A673 (cell line): Measurements from ENCODE around the gene MRPS26. TPM values are rescaled to one million over a fixed set of nuclear protein-coding genes. Genes with fewer than 3 reads are reported as not detected.

Experiments used
- BruUV-seq: library from RNA; stranded (reverse); fragments of 400-500 nt; replicated peaks from 2 replicates; lab custom pipeline; 2021; lab: Mats Ljungman, UMichigan
- CTCF ChIA-PET: fragments of 300-600 bp; sonication (Branson Sonifier 250); formaldehyde crosslinking; loops from one replicate; lab custom pipeline; 2022; ENCODE audit warnings: antibody characterized with exemption; lab: Charles Lee
- POLR2A ChIA-PET: fragments of 300-600 bp; sonication (Branson Sonifier 250); formaldehyde crosslinking; loops from one replicate; lab custom pipeline; 2022; ENCODE audit warnings: antibody characterized with exemption; ENCODE audit not compliant: low non-redundant PET; lab: Charles Lee
- DNase-seq: peaks from one replicate; pipeline ENCODE4 v3.0.0-alpha.2; 2015; ENCODE audit warnings: low spot score
- H3K27ac ChIP-seq: fragments of 200-600 bp; sonication (generic); 2 replicates; pipeline ENCODE4 v1.5.1; 2016; ENCODE audit warnings: mixed run types, low read depth, mild to moderate bottlenecking, mixed read lengths, antibody characterized with exemption, low read length; ENCODE audit not compliant: poor library complexity, severe bottlenecking
- H3K27me3 ChIP-seq: fragments of 200-600 bp; sonication (generic); replicated peaks from 2 replicates; pipeline ENCODE4 v1.6.1; 2017; ENCODE audit warnings: mixed run types, low read depth, mild to moderate bottlenecking, mixed read lengths, antibody characterized with exemption, low read length; ENCODE audit not compliant: insufficient read depth, poor library complexity
- H3K36me3 ChIP-seq: fragments of 200-600 bp; sonication (generic); 2 replicates; pipeline ENCODE4 v1.6.1; 2016; ENCODE audit warnings: mixed run types, mild to moderate bottlenecking, mixed read lengths, antibody characterized with exemption, low read length; ENCODE audit not compliant: insufficient read depth, poor library complexity, severe bottlenecking
- H3K4me1 ChIP-seq: fragments of 200-600 bp; sonication (generic); 2 replicates; pipeline ENCODE4 v1.6.1; 2017; ENCODE audit warnings: mixed run types, mild to moderate bottlenecking, mixed read lengths, antibody characterized with exemption, low read length; ENCODE audit not compliant: insufficient read depth, poor library complexity, severe bottlenecking
- H3K4me3 ChIP-seq: fragments of 200-600 bp; sonication (generic); 2 replicates; pipeline ENCODE4 v1.5.1; 2016; ENCODE audit warnings: low read depth, mixed run types, mild to moderate bottlenecking, mixed read lengths, low read length; ENCODE audit not compliant: poor library complexity, severe bottlenecking
- H3K9me3 ChIP-seq: fragments of 200-600 bp; sonication (generic); 2 replicates; pipeline ENCODE4 v1.6.1; 2016; ENCODE audit warnings: mixed run types, low read depth, mild to moderate bottlenecking, mixed read lengths, antibody characterized with exemption, low read length; ENCODE audit not compliant: poor library complexity, severe bottlenecking
- CTCF ChIP-seq: fragments of 300-800, 200-600 bp; sonication (generic); conservative IDR thresholded peaks from 2 replicates; pipeline ENCODE4 v1.5.1; 2017; ENCODE audit warnings: low read depth, mild to moderate bottlenecking, antibody characterized with exemption, low read length, moderate library complexity, mixed read lengths
- EZH2 ChIP-seq: fragments of 200-600 bp; sonication (generic); IDR thresholded peaks from 2 replicates; pipeline ENCODE4 v1.6.1; 2017; ENCODE audit warnings: borderline replicate concordance, low read depth, mild to moderate bottlenecking, mixed read lengths, antibody characterized with exemption, low read length; ENCODE audit not compliant: poor library complexity, severe bottlenecking
- intact Hi-C: fragments of 100-400 bp; cut with micrococcal nuclease; formaldehyde crosslinking; loops from one replicate; pipeline ENCODE4 v1.10.0; 2022; ENCODE audit not compliant: unreplicated experiment
- total RNA-seq: library from RNA; stranded (reverse); gene quantifications from 2 replicates; pipeline ENCODE4 v1.2.3, GENCODE V29; 2021

The MRPS26 gene
- total RNA-seq, 1 experiment from 2014 or later: 73.4 TPM

GRCh38 chr20:3046677-3047462, 1.0 kb downstream of the MRPS26 start:
- POLR2A ChIA-PET: no interaction called here
- intact Hi-C loops: no loop called here

GRCh38 chr20:3047486-3048419, 1.9 kb downstream of the MRPS26 start:
- peak overlapping the region; percentile 1 for H3K27ac ChIP-seq
- no peak for DNase-seq
- intact Hi-C loops: no loop called here
- no peak for TF ChIP-seq CTCF
- no peak for TF ChIP-seq EZH2
- BruUV-seq: TSS peak; percentile 66
- H3K4me3 ChIP-seq: peak overlapping the region; percentile 98
- H3K36me3 ChIP-seq: peaks cover 28% of the 10 kb centered on the region
- ChIA-PET CTCF (no interaction called here), POLR2A (no interaction called here)
- H3K27me3 ChIP-seq: no peaks in the 10 kb centered on the region
- H3K9me3 ChIP-seq: no peaks in the 10 kb centered on the region
- H3K4me1 ChIP-seq: peaks cover 2% of the 10 kb centered on the region

More at GRCh38 chr20:3046677-3047462, 1.0 kb downstream of the MRPS26 start:
- Histone ChIP-seq H3K9me3 (no peaks in the 10 kb centered on the region), H3K27me3 (no peaks in the 10 kb centered on the region), H3K27ac (peak overlapping the region; percentile 87), H3K36me3 (peaks cover 28% of the 10 kb centered on the region), H3K4me1 (peaks cover 2% of the 10 kb centered on the region), H3K4me3 (peak overlapping the region; percentile 98)
- no peak for DNase-seq
- TF ChIP-seq EZH2 (no peak), CTCF (0 out of 2 replicates have a peak, but pooled peaks have one; percentile 7)
- BruUV-seq: no TSS peak
- CTCF ChIA-PET: no interaction called here

- no peak overlapping the region for H3K27ac ChIP-seq
- H3K4me3 ChIP-seq: no peak overlapping the region
- no TSS peak for BruUV-seq
- H3K4me1 ChIP-seq: peaks cover 2% of the 10 kb centered on the region
- intact Hi-C loops: loop anchor here (2.0 kb wide), 1 partner anchor 63 kb away; no protein-coding TSS in a partner anchor
- CTCF ChIA-PET: interaction anchor here (0.7 kb wide), 1 partner anchor 22 kb away, joined by 7 read pairs; no protein-coding TSS in a partner anchor
- H3K9me3 ChIP-seq: no peaks in the 10 kb centered on the region
- no peak for DNase-seq
- TF ChIP-seq EZH2 (no peak), CTCF (no peak)
- H3K27me3 ChIP-seq: no peaks in the 10 kb centered on the region
- H3K36me3 ChIP-seq: peaks cover 28% of the 10 kb centered on the region
- POLR2A ChIA-PET: no interaction called here
Measured at GRCh38 chr20:3051385-3052019, 5.7 kb downstream of the MRPS26 start.
